Keratinocyte (primary cell): ENCODE measurements around the gene ATP2B2. TPM values are rescaled to one million over a fixed set of nuclear protein-coding genes. Genes with fewer than 3 reads are reported as not detected.

ENCODE experiments used
- DNase-seq: peaks from one replicate; pipeline ENCODE4 v3.0.0-alpha.2; 2011; ENCODE audit warnings: low read depth, missing footprints, low spot score
- FAIRE-seq: peaks from 2 replicates; lab custom pipeline; 2011; peaks lifted over from hg19 to GRCh38; lab: Jason Lieb, UNC
- H2AFZ ChIP-seq: 2 replicates; pipeline ENCODE4 v1.6.0; 2012; ENCODE audit warnings: low read length, control low read depth, inconsistent platforms; ENCODE audit not compliant: control insufficient read depth
- H3K27ac ChIP-seq: 2 replicates; pipeline ENCODE4 v1.5.1; 2011; ENCODE audit warnings: low read length; ENCODE audit not compliant: control insufficient read depth, insufficient read depth
- H3K27me3 ChIP-seq: 3 replicates; pipeline ENCODE4 v1.6.0; 2011; ENCODE audit warnings: low read length; ENCODE audit not compliant: control insufficient read depth, insufficient read depth; ENCODE audit errors: extremely low read depth
- H3K36me3 ChIP-seq, 2 experiments: 2 replicates in 1 of 2; 3 replicates in 1 of 2; pipeline ENCODE4 v1.5.1; 2011; ENCODE audit warnings: low read length in 2 of 2, mild to moderate bottlenecking in 1 of 2; ENCODE audit not compliant: control insufficient read depth in 2 of 2, insufficient read depth in 2 of 2; ENCODE audit errors: extremely low read depth in 1 of 2
- H3K4me1 ChIP-seq: 3 replicates; pipeline ENCODE4 v1.5.1; 2011; ENCODE audit warnings: low read length; ENCODE audit not compliant: control insufficient read depth, insufficient read depth; ENCODE audit errors: extremely low read depth
- H3K4me2 ChIP-seq: 3 replicates; pipeline ENCODE4 v1.6.0; 2011; ENCODE audit warnings: low read depth, low read length; ENCODE audit not compliant: control insufficient read depth, insufficient read depth; ENCODE audit errors: extremely low read depth
- H3K4me3 ChIP-seq, 3 experiments: fragments of 200-600 bp in 1 of 3; sonication (generic) in 1 of 3; 2 replicates in 2 of 3; 3 replicates in 1 of 3; pipeline ENCODE4 v1.5.1; 2011 to 2016; ENCODE audit warnings: low read length in 3 of 3, mild to moderate bottlenecking in 3 of 3, control low read depth in 2 of 3, inconsistent platforms in 1 of 3, low read depth in 1 of 3, mixed read lengths in 1 of 3, mixed run types in 1 of 3, moderate library complexity in 1 of 3; ENCODE audit not compliant: control insufficient read depth in 2 of 3, insufficient read depth in 2 of 3; ENCODE audit errors: extremely low read depth in 1 of 3
- H3K79me2 ChIP-seq: 2 replicates; pipeline ENCODE4 v1.6.0; 2012; ENCODE audit warnings: low read length; ENCODE audit not compliant: control insufficient read depth, insufficient read depth
- H3K9ac ChIP-seq: 3 replicates; pipeline ENCODE4 v1.6.0; 2011; ENCODE audit warnings: low read length; ENCODE audit not compliant: control insufficient read depth, insufficient read depth; ENCODE audit errors: extremely low read depth
- H3K9me1 ChIP-seq: 3 replicates; pipeline ENCODE4 v1.6.0; 2011; ENCODE audit warnings: low read length; ENCODE audit not compliant: control insufficient read depth, insufficient read depth; ENCODE audit errors: extremely low read depth
- H3K9me3 ChIP-seq: 2 replicates; pipeline ENCODE4 v1.5.1; 2012; ENCODE audit warnings: low read depth, low read length; ENCODE audit not compliant: control insufficient read depth
- H4K20me1 ChIP-seq: 3 replicates; pipeline ENCODE4 v1.6.0; 2011; ENCODE audit warnings: low read length; ENCODE audit not compliant: control insufficient read depth, insufficient read depth; ENCODE audit errors: extremely low read depth
- EZH2 ChIP-seq: IDR thresholded peaks from one replicate; pipeline ENCODE4 v1.6.1; 2012; ENCODE audit warnings: inconsistent platforms, mild to moderate bottlenecking, low read length, moderate library complexity
- dilution Hi-C: fragments of 300-500 bp; cut with MboI; formaldehyde crosslinking; loops from one replicate; pipeline ENCODE4 v1.7.0; 2020; ENCODE audit warnings: low sequenced_read_pairs; ENCODE audit not compliant: extremely low pct_ligation_motif_present
- polyA plus RNA-seq, 5 experiments: library from polyadenylated mRNA; depleted of rRNA in 3 of 5; stranded (reverse) in 3 of 5; stranded (forward) in 1 of 5; unstranded in 1 of 5; fragments of >200 nt; gene quantifications; 1 replicate in 1 of 5; 2 replicates in 3 of 5; 3 replicates in 1 of 5; pipeline versions ENCODE4 v1.2.1 to v1.2.3, GENCODE V29; 2011 to 2012; ENCODE audit warnings: missing spikeins in 2 of 5, low read depth in 1 of 5, low replicate concordance in 1 of 5
- TF ChIP-seq, protein P1 (sequence below), 3 experiments: IDR thresholded peaks in 1 of 3; conservative IDR thresholded peaks in 1 of 3; optimal IDR thresholded peaks in 1 of 3; 2 replicates in 2 of 3; 3 replicates in 1 of 3; pipeline versions ENCODE3 to v1.5.1; 2011; ENCODE audit warnings: low read length in 3 of 3, mild to moderate bottlenecking in 3 of 3, moderate library complexity in 2 of 3, control low read depth in 1 of 3, inconsistent platforms in 1 of 3; ENCODE audit not compliant: insufficient read depth in 2 of 3; ENCODE audit errors: extremely low read depth in 1 of 3

ATP2B2 gene
- polyA plus RNA-seq, 1 donor (not counting 4 experiments of a cell fraction or from before 2014, with no cell fraction given), result not detected

DNA sequence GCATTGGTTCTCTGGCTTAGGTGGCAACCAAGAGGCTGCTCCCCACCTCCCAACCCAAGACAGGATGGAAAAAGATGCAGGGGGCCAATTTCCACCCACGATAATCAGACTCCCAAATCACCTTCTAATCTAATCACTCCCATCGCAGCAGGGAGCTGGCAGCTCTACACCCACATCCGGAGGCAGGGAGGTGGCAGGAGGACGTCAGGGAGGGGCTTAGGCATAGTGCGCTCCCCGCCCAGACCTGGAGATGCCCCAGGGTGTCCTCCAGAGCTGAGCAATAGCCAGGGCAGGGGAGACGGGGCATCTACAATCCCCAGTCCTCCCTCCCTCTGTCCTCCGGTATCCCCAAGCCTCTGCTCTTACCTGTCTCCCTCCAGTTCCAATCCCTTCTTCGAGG is 114.0 kb downstream of the ATP2B2 start:
- no peak for DNase-seq

DNA sequence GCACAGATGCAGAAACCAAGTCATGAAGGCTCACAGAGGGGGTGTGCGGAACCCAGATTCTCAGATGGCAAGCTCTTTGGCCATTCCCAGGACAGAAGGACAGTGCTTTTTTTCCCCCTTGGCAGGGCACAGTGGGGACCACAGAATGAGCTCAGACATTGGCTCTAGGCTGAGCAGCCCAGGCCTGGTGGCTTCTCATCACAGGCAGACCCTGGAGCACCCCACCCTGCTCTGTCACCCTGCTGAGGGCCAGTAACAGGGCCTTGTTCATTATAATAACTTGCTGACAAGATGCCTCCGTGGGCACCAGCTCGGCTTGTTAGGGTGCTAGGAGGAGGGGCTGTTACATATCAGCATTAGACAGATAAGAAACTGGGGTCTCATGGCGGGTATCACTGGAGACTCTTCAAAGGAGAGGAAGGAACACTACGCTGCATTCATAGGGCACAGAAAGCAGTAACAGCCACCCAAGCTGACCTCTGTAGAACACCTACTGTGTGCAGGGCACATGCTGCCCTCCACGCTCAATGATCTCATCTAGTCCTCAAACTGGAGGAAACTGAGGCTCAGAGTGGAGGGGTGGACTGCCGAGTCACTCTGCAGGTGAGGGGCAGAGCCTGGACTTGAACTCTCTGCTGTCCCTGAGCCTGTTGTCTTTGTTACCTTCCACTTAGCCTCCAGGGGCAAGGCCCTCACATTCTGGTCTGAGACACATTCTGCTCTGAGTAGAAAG is 114.6 kb downstream of the ATP2B2 start:
- no peak overlapping the region for H3K4me2 ChIP-seq
- no peak overlapping the region for H3K4me3 ChIP-seq
- no peak for DNase-seq
- H4K20me1 ChIP-seq, result peaks cover 3% of the 10 kb centered on the region
- H2AFZ ChIP-seq, result no peak overlapping the region
- peaks cover 4% of the 10 kb centered on the region for H3K4me1 ChIP-seq
- dilution Hi-C loops, result no loop called here
- H3K9ac ChIP-seq, result no peak overlapping the region
- H3K27me3 ChIP-seq, result peaks cover 28% of the 10 kb centered on the region
- H3K36me3 ChIP-seq, result no peaks in the 10 kb centered on the region
- TF ChIP-seq EZH2, result no peak
- TF ChIP-seq, protein P1, sequence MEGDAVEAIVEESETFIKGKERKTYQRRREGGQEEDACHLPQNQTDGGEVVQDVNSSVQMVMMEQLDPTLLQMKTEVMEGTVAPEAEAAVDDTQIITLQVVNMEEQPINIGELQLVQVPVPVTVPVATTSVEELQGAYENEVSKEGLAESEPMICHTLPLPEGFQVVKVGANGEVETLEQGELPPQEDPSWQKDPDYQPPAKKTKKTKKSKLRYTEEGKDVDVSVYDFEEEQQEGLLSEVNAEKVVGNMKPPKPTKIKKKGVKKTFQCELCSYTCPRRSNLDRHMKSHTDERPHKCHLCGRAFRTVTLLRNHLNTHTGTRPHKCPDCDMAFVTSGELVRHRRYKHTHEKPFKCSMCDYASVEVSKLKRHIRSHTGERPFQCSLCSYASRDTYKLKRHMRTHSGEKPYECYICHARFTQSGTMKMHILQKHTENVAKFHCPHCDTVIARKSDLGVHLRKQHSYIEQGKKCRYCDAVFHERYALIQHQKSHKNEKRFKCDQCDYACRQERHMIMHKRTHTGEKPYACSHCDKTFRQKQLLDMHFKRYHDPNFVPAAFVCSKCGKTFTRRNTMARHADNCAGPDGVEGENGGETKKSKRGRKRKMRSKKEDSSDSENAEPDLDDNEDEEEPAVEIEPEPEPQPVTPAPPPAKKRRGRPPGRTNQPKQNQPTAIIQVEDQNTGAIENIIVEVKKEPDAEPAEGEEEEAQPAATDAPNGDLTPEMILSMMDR (optimal IDR thresholded peaks at IDR 0.05 in 1 of 3, IDR thresholded peaks at IDR 0.05 in 1 of 3, conservative IDR thresholded peaks at IDR 0.05 in 1 of 3; ENCODE audit: extremely low read depth in 1 of 3, insufficient read depth in 2 of 3, low read length in 3 of 3), result no peak
- no peak for FAIRE-seq
- no peaks in the 10 kb centered on the region for H3K9me1 ChIP-seq
- H3K79me2 ChIP-seq, result no peaks in the 10 kb centered on the region
- no peak overlapping the region for H3K27ac ChIP-seq
- peaks cover 3% of the 10 kb centered on the region for H3K9me3 ChIP-seq

More for the DNA sequence above, 114.0 kb downstream of the ATP2B2 start:
- Histone ChIP-seq H3K27ac (no peak overlapping the region), H3K36me3 (no peaks in the 10 kb centered on the region), H3K9me3 (peaks cover 3% of the 10 kb centered on the region), H3K9me1 (no peaks in the 10 kb centered on the region), H3K79me2 (no peaks in the 10 kb centered on the region), H3K9ac (no peak overlapping the region), H4K20me1 (peaks cover 3% of the 10 kb centered on the region), H3K4me3 (no peak overlapping the region), H3K4me2 (no peak overlapping the region), H3K27me3 (peaks cover 24% of the 10 kb centered on the region), H3K4me1 (peaks cover 10% of the 10 kb centered on the region), H2AFZ (no peak overlapping the region)
- TF ChIP-seq EZH2, result no peak
- TF ChIP-seq, protein P1 (optimal IDR thresholded peaks at IDR 0.05 in 1 of 3, IDR thresholded peaks at IDR 0.05 in 1 of 3, conservative IDR thresholded peaks at IDR 0.05 in 1 of 3; ENCODE audit: extremely low read depth in 1 of 3, insufficient read depth in 2 of 3, low read length in 3 of 3), result no peak
- dilution Hi-C loops, result no loop called here
- FAIRE-seq, result no peak
